ENCODE results near the gene TTF2. TPM values are rescaled to one million over a fixed set of nuclear protein-coding genes. Genes with fewer than 3 reads are reported as not detected.
"Not testable (repeated sequence)": the region's sequence is repeated elsewhere in the genome, so short reads cannot be mapped to it uniquely, and the experiment has no call there.

Gene TTF2
- total and polyA plus RNA-seq, 2 donors, result 5.8 to 26.3 TPM

DNA sequence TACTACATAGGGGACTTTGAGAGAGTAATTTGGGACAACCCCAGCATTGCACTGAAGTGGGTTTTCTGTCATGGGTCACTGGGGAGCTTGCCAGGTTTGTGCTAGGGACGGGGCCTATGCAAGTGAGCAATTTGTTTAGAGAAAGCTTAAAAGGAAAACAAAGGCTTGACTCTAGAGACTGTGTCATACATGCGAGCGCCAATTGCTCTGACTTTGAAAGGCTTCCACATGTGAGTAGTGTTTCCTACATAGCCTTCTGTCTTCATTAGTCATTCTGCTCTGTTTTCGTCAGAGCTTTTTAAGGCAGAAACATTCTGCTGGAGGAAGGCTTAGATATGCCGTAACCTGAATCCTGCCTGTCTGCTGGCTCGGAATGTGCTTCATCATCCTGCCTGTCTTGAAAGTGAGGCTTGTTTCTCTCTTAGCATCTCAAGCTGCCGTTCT lies 33.0 kb downstream of the TTF2 start:
- no peaks in the 10 kb centered on the region for H3K27me3 ChIP-seq (ENCODE audit: control insufficient read depth in 2 of 2, insufficient read depth in 1 of 2, low read length in 1 of 2)
- no peak overlapping the region for H3K4me3 ChIP-seq (ENCODE audit: low read length in 2 of 2)
- no peak for DNase-seq (ENCODE audit: low read depth in 6 of 9, low spot score in 9 of 9)
- H3K9me3 ChIP-seq (ENCODE audit: control insufficient read depth in 2 of 2, insufficient read depth in 1 of 2, low read length in 1 of 2), result no peaks in the 10 kb centered on the region
- H3K4me1 ChIP-seq (ENCODE audit: control insufficient read depth in 2 of 2, insufficient read depth in 2 of 2, low read length in 2 of 2), result no peaks in the 10 kb centered on the region
- H3K36me3 ChIP-seq (ENCODE audit: control insufficient read depth in 2 of 2, insufficient read depth in 2 of 2, low read length in 1 of 2), result peaks cover 54 to 76% of the 10 kb centered on the region in 2 donors
- peak overlapping the region in 1 of 2 donors; percentile 41 for H3K27ac ChIP-seq (ENCODE audit: low read depth in 1 of 2, low read length in 1 of 2)
- WGBS, result 92% methylated on average over 7 of the region's 7 CpGs

DNA sequence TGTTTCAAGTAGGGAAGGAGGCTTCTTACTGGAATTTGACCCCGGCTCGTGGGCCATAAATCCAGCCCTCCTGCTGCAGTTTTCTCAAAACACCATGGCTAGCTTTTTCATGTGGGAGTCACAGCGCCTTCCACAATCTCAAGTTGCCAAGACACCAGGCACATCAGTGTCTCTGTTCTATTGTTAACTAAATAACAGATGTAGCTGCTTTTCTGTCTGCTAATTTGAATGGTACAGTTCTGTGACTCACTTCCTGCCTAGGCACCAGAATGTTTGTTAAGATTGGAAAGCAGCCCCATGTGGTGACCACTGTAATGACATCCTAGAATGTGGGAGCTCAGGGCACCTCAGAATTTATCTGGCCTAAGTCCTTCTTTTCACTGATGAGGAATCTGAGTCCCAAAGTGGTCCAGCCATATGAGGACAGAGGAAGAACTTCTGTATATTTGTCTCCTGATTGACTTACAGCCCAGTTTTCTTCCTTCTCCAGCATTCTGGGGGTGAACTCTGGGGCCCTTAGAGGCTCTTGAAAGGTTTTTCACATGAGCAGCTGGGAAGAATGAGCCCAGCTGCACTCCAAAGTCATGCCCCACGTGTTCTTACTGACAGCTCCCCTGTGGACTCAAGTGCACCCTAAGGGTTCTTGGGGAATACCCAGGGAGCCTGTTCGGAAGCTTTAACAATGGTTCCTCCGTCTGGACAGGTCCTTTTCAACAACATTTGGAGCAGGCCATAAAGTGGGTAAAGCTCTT lies 33.9 kb downstream of the TTF2 start:
- Histone ChIP-seq H3K4me1 (ENCODE audit: control insufficient read depth in 2 of 2, insufficient read depth in 2 of 2, low read length in 2 of 2) (no peaks in the 10 kb centered on the region), H3K4me3 (ENCODE audit: low read length in 2 of 2) (no peak overlapping the region), H3K9me3 (ENCODE audit: control insufficient read depth in 2 of 2, insufficient read depth in 1 of 2, low read length in 1 of 2) (no peaks in the 10 kb centered on the region), H3K36me3 (ENCODE audit: control insufficient read depth in 2 of 2, insufficient read depth in 2 of 2, low read length in 1 of 2) (peaks cover 59 to 80% of the 10 kb centered on the region in 2 donors), H3K27me3 (ENCODE audit: control insufficient read depth in 2 of 2, insufficient read depth in 1 of 2, low read length in 1 of 2) (no peaks in the 10 kb centered on the region), H3K27ac (ENCODE audit: low read depth in 1 of 2, low read length in 1 of 2) (peak overlapping the region in 1 of 2 donors; percentile 40)
- DNase-seq (ENCODE audit: low read depth in 6 of 9, low spot score in 9 of 9), result peak in 2 of 9 donors; percentile 10 to 29
- 96% methylated on average over 6 of the region's 6 CpGs for WGBS

DNA sequence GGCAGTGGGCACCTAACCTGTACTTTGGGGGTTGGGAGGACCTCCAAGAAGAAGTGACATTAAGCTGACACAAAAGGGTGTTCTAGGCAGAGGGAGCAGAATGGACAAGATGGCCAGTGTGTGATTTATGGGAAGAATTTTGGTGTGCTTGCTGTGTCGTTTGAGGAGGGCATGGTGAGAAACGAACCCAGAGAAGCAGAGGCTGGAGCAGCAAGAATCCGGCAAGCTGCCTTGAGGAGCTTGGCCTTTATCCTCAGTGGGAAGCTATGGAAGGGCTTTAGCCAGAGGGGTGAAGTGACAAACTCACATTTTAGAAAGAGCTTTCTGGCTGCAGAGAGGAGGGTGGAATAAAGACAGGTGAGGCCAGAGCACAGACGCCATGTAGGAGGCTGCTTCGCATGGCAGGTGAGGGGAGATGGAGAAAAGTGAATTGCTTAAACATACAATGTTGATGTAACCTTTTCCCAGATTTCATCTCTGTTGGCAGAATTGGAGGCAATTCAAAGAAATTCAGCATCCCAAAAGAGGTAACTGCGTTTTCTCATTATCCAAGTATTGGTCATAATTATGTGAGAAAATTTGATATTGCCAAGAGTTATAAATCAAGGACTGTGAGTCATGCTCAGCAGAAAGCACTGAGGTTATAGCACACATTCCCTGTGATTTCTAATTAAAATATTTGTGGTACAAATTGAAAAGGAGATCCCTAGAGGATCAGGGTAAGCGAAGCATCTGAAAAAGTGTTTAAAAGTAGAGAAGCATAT lies 34.9 kb downstream of the TTF2 start:
- H3K27ac ChIP-seq (ENCODE audit: low read depth in 1 of 2, low read length in 1 of 2), result no peak overlapping the region
- DNase-seq (ENCODE audit: low read depth in 6 of 9, low spot score in 9 of 9), result no peak
- no peak overlapping the region for H3K4me3 ChIP-seq (ENCODE audit: low read length in 2 of 2)
- no peaks in the 10 kb centered on the region for H3K4me1 ChIP-seq (ENCODE audit: control insufficient read depth in 2 of 2, insufficient read depth in 2 of 2, low read length in 2 of 2)
- WGBS, result 99% methylated on average over 7 of the region's 7 CpGs
- H3K9me3 ChIP-seq (ENCODE audit: control insufficient read depth in 2 of 2, insufficient read depth in 1 of 2, low read length in 1 of 2), result no peaks in the 10 kb centered on the region
- H3K36me3 ChIP-seq (ENCODE audit: control insufficient read depth in 2 of 2, insufficient read depth in 2 of 2, low read length in 1 of 2), result peaks cover 57 to 78% of the 10 kb centered on the region in 2 donors
- no peaks in the 10 kb centered on the region for H3K27me3 ChIP-seq (ENCODE audit: control insufficient read depth in 2 of 2, insufficient read depth in 1 of 2, low read length in 1 of 2)

DNA sequence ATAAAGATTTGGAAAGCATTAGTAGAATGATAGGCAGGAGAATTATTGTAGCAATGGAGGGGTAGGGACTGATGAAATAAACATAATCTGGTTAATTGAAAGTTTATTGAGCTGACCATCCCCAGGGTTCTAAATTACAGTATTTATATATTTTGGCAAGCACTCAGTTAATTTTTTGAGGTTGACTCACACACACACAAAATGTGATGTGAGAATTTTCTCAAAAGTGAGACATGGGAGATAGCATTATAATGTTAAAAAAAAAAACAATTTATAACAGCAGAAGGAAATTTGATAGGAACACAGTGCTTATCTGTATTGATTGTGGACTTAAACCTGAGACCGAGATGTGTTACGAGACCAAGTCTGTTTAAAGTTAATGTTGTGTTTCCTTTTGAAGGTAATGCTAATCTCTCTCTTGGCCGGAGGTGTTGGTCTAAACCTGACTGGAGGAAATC lies 36.9 kb downstream of the TTF2 start:
- WGBS, result 93% methylated on average over 3 of the region's 3 CpGs
- H3K4me3 ChIP-seq (ENCODE audit: low read length in 2 of 2), result no peak overlapping the region
- H3K27ac ChIP-seq (ENCODE audit: low read depth in 1 of 2, low read length in 1 of 2), result no peak overlapping the region
- peaks cover 45 to 76% of the 10 kb centered on the region in 2 donors for H3K36me3 ChIP-seq (ENCODE audit: control insufficient read depth in 2 of 2, insufficient read depth in 2 of 2, low read length in 1 of 2)
- no peaks in the 10 kb centered on the region for H3K4me1 ChIP-seq (ENCODE audit: control insufficient read depth in 2 of 2, insufficient read depth in 2 of 2, low read length in 2 of 2)
- H3K27me3 ChIP-seq (ENCODE audit: control insufficient read depth in 2 of 2, insufficient read depth in 1 of 2, low read length in 1 of 2), result no peaks in the 10 kb centered on the region
- no peak for DNase-seq (ENCODE audit: low read depth in 6 of 9, low spot score in 9 of 9)
- no peaks in the 10 kb centered on the region for H3K9me3 ChIP-seq (ENCODE audit: control insufficient read depth in 2 of 2, insufficient read depth in 1 of 2, low read length in 1 of 2)

DNA sequence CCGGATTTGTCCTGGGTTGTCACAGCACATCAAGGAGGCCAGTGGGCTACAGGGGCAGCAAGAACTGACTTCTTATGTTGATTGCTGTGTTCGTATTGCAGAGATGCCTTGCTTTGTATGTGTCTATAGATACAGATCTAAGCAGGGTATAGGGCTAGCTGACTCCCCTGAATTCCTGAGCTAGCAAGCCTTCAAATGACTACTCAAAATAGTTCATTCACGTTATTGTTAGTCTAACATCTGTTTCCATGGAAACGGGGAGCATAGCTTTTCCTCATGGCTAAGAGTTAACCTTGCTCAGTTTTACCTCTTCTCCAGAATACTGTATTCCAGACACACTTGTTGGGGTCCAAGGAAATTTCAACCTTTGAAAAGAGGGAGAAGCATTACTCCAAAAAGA lies 37.3 kb downstream of the TTF2 start:
- WGBS, result 94% methylated on average over 4 of the region's 4 CpGs
- no peak overlapping the region for H3K4me3 ChIP-seq (ENCODE audit: low read length in 2 of 2)
- H3K9me3 ChIP-seq (ENCODE audit: control insufficient read depth in 2 of 2, insufficient read depth in 1 of 2, low read length in 1 of 2), result no peaks in the 10 kb centered on the region
- DNase-seq (ENCODE audit: low read depth in 6 of 9, low spot score in 9 of 9), result no peak
- peaks cover 44 to 75% of the 10 kb centered on the region in 2 donors for H3K36me3 ChIP-seq (ENCODE audit: control insufficient read depth in 2 of 2, insufficient read depth in 2 of 2, low read length in 1 of 2)
- H3K27ac ChIP-seq (ENCODE audit: low read depth in 1 of 2, low read length in 1 of 2), result no peak overlapping the region
- H3K4me1 ChIP-seq (ENCODE audit: control insufficient read depth in 2 of 2, insufficient read depth in 2 of 2, low read length in 2 of 2), result no peaks in the 10 kb centered on the region
- no peaks in the 10 kb centered on the region for H3K27me3 ChIP-seq (ENCODE audit: control insufficient read depth in 2 of 2, insufficient read depth in 1 of 2, low read length in 1 of 2)

DNA sequence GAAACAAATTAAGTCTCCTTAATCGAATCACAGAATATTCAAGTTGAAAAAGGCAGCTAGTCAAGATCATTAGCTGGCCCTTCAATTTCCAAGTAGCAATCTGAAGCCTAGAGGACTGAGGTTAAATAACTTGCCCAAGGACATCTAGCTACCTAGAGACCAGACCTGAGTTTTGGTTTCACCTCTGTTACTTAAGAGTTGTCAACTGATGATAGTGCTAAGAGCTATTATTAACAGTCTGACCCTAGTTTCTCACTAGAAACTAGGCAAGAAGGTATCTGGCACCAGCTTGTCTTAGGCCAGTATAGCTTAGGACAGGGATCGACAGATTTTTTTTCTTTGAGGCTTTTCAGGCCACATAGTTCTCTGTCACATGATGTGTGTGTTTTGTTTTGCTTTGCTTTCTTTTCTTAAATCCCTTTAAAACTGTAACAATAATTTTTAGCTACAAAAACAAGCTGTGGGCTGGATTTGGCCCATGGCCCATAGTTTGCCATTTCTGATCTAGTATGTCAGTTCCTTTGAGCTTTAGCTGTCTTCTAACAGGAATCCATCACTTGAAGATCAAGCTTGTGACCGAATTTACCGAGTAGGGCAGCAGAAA lies 38.3 kb downstream of the TTF2 start:
- no peak for DNase-seq (ENCODE audit: low read depth in 6 of 9, low spot score in 9 of 9)
- peaks cover 41 to 72% of the 10 kb centered on the region in 2 donors for H3K36me3 ChIP-seq (ENCODE audit: control insufficient read depth in 2 of 2, insufficient read depth in 2 of 2, low read length in 1 of 2)
- no peak overlapping the region for H3K4me3 ChIP-seq (ENCODE audit: low read length in 2 of 2)
- no peaks in the 10 kb centered on the region for H3K4me1 ChIP-seq (ENCODE audit: control insufficient read depth in 2 of 2, insufficient read depth in 2 of 2, low read length in 2 of 2)
- no peak overlapping the region for H3K27ac ChIP-seq (ENCODE audit: low read depth in 1 of 2, low read length in 1 of 2)
- WGBS, result 97% methylated on average over 4 of the region's 4 CpGs
- H3K27me3 ChIP-seq (ENCODE audit: control insufficient read depth in 2 of 2, insufficient read depth in 1 of 2, low read length in 1 of 2), result no peaks in the 10 kb centered on the region
- H3K9me3 ChIP-seq (ENCODE audit: control insufficient read depth in 2 of 2, insufficient read depth in 1 of 2, low read length in 1 of 2), result no peaks in the 10 kb centered on the region

DNA sequence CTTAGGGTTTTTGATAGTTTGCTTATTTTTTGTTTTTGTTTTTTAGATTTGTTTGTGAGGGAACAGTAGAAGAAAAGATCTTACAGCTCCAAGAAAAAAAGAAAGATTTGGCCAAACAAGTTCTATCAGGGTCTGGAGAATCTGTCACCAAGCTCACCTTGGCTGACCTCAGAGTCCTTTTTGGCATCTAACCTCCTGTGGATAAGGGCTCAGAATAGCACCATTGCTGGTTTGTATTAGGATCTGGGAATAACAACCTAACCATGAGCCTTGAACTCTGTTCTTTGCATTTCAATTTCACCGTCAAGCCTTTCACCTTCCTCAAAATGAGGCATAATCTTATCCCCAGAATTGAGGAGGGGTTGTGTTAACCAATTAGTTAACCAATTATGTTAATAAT lies 41.2 kb downstream of the TTF2 start:
- H3K9me3 ChIP-seq (ENCODE audit: control insufficient read depth in 2 of 2, insufficient read depth in 1 of 2, low read length in 1 of 2), result no peaks in the 10 kb centered on the region
- DNase-seq (ENCODE audit: low read depth in 6 of 9, low spot score in 9 of 9), result no peak
- no peaks in the 10 kb centered on the region for H3K4me1 ChIP-seq (ENCODE audit: control insufficient read depth in 2 of 2, insufficient read depth in 2 of 2, low read length in 2 of 2)
- no peak overlapping the region for H3K4me3 ChIP-seq (ENCODE audit: low read length in 2 of 2)
- WGBS, result 100% methylated on average over 1 of the region's 1 CpG
- H3K27me3 ChIP-seq (ENCODE audit: control insufficient read depth in 2 of 2, insufficient read depth in 1 of 2, low read length in 1 of 2), result no peaks in the 10 kb centered on the region
- peaks cover 28 to 68% of the 10 kb centered on the region in 2 donors for H3K36me3 ChIP-seq (ENCODE audit: control insufficient read depth in 2 of 2, insufficient read depth in 2 of 2, low read length in 1 of 2)
- no peak overlapping the region for H3K27ac ChIP-seq (ENCODE audit: low read depth in 1 of 2, low read length in 1 of 2)

DNA sequence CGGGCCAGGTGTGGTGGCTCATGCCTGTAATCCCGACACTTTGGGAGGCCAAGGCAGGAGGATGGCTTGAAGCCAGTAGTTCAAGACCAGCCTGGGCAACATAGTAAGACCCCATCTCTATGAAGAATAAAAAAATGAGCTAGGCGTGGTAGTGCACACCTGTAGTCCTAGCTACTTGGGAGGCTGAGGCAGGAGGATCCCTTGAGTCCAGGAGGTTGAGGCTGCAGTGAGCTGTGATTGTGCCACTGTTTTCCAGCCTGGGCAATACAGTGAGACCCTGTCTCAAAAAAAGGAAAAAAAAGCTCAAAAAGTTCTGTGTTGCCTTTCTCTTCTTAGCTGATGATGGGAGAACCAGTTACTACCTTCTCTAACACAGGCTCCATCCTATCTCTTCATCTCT lies 41.7 kb downstream of the TTF2 start:
- not testable (repeated sequence) for H3K4me3 ChIP-seq (ENCODE audit: low read length in 2 of 2); H3K27me3 ChIP-seq (ENCODE audit: control insufficient read depth in 2 of 2, insufficient read depth in 1 of 2, low read length in 1 of 2); H3K27ac ChIP-seq (ENCODE audit: low read depth in 1 of 2, low read length in 1 of 2); H3K4me1 ChIP-seq (ENCODE audit: control insufficient read depth in 2 of 2, insufficient read depth in 2 of 2, low read length in 2 of 2); DNase-seq (ENCODE audit: low read depth in 6 of 9, low spot score in 9 of 9); H3K9me3 ChIP-seq (ENCODE audit: control insufficient read depth in 2 of 2, insufficient read depth in 1 of 2, low read length in 1 of 2)
- 100% methylated on average over 3 of the region's 3 CpGs for WGBS
- H3K36me3 ChIP-seq (ENCODE audit: control insufficient read depth in 2 of 2, insufficient read depth in 2 of 2, low read length in 1 of 2), result peaks cover 28 to 65% of the 10 kb centered on the region in 2 donors

DNA sequence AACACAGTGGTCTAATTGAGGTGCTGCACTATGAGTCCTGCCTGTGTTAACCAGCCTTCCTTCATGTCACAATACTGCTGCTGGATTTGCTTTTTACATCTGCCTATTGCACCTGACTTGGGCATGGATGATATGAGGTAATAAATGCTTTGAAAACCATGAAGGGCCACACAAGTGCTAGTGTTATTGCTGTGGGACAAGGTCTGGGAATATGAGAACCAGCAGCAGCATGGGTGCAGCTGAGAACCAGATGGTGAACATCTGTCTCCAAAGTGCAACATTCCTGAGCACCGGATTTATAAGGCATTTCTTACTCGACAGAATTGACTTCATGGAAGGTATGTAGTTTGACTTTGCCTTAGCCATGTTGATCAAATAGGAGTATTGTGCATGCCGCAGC lies 44.9 kb downstream of the TTF2 start:
- H3K4me1 ChIP-seq (ENCODE audit: control insufficient read depth in 2 of 2, insufficient read depth in 2 of 2, low read length in 2 of 2), result no peaks in the 10 kb centered on the region
- no peaks in the 10 kb centered on the region for H3K27me3 ChIP-seq (ENCODE audit: control insufficient read depth in 2 of 2, insufficient read depth in 1 of 2, low read length in 1 of 2)
- no peaks in the 10 kb centered on the region for H3K9me3 ChIP-seq (ENCODE audit: control insufficient read depth in 2 of 2, insufficient read depth in 1 of 2, low read length in 1 of 2)
- no peak overlapping the region for H3K27ac ChIP-seq (ENCODE audit: low read depth in 1 of 2, low read length in 1 of 2)
- H3K36me3 ChIP-seq (ENCODE audit: control insufficient read depth in 2 of 2, insufficient read depth in 2 of 2, low read length in 1 of 2), result peaks cover 12 to 39% of the 10 kb centered on the region in 2 donors
- no peak overlapping the region for H3K4me3 ChIP-seq (ENCODE audit: low read length in 2 of 2)
- no peak for DNase-seq (ENCODE audit: low read depth in 6 of 9, low spot score in 9 of 9)
- 98% methylated on average over 3 of the region's 3 CpGs for WGBS
